OCI-LY7 (cell line): ENCODE data around the gene LRRC18. TPM values are rescaled to one million over a fixed set of nuclear protein-coding genes. Genes with fewer than 3 reads are reported as not detected.

Experiments
- BruUV-seq: library from RNA; stranded (reverse); fragments of 400-500 nt; replicated peaks from 2 replicates; lab custom pipeline; 2021; lab: Mats Ljungman, UMichigan
- CTCF ChIA-PET: fragments of 300-600 bp; sonication (Branson Sonifier 250); formaldehyde crosslinking; loops from one replicate; lab custom pipeline; 2022; ENCODE audit warnings: antibody characterized with exemption; ENCODE audit not compliant: unreplicated experiment; lab: Charles Lee
- POLR2A ChIA-PET: fragments of 300-600 bp; sonication (Branson Sonifier 250); formaldehyde crosslinking; loops from one replicate; lab custom pipeline; 2022; ENCODE audit warnings: antibody characterized with exemption; lab: Charles Lee
- DNase-seq: peaks from one replicate; pipeline ENCODE4 v3.0.0-alpha.2; 2015; ENCODE audit warnings: low spot score
- H2AFZ ChIP-seq: fragments of 200-600 bp; sonication (generic), shearing (Covaris generic); 2 replicates; pipeline ENCODE4 v1.6.1; 2014; ENCODE audit warnings: mild to moderate bottlenecking, antibody characterized with exemption, low read length, moderate library complexity
- H3K27ac ChIP-seq: fragments of 200-600 bp; sonication (generic); 2 replicates; pipeline ENCODE4 v1.5.1; 2014; ENCODE audit warnings: mixed run types, low read depth, mild to moderate bottlenecking, moderate library complexity, low read length, inconsistent platforms; ENCODE audit not compliant: poor library complexity, severe bottlenecking
- H3K36me3 ChIP-seq: fragments of 200-600 bp; sonication (generic); 2 replicates; pipeline ENCODE4 v1.6.1; 2014; ENCODE audit warnings: mild to moderate bottlenecking, antibody characterized with exemption, low read length, moderate library complexity, mixed read lengths; ENCODE audit not compliant: insufficient read depth
- H3K4me1 ChIP-seq: fragments of 200-600 bp; sonication (generic); 2 replicates; pipeline ENCODE4 v1.5.1; 2014; ENCODE audit warnings: mild to moderate bottlenecking, low read length; ENCODE audit not compliant: insufficient read depth, poor library complexity, severe bottlenecking
- H3K4me2 ChIP-seq: fragments of 200-600 bp; sonication (generic); 2 replicates; pipeline ENCODE4 v1.6.1; 2014; ENCODE audit warnings: mild to moderate bottlenecking, low read length
- H3K4me3 ChIP-seq: fragments of 200-600 bp; sonication (generic); 2 replicates; pipeline ENCODE4 v1.5.1; 2014; ENCODE audit warnings: mild to moderate bottlenecking, low read depth, low read length; ENCODE audit not compliant: poor library complexity, severe bottlenecking
- H3K79me2 ChIP-seq: fragments of 200-600 bp; sonication (generic); 2 replicates; pipeline ENCODE4 v1.6.1; 2016; ENCODE audit warnings: low read depth, mild to moderate bottlenecking, low read length, moderate library complexity, mixed read lengths; ENCODE audit not compliant: insufficient read depth
- H3K9me2 ChIP-seq: fragments of 200-600 bp; sonication (generic); 2 replicates; pipeline ENCODE4 v1.6.1; 2016; ENCODE audit warnings: mild to moderate bottlenecking, low read length, mixed read lengths; ENCODE audit not compliant: insufficient read depth
- H3K9me3 ChIP-seq: fragments of 200-600 bp; sonication (generic); 2 replicates; pipeline ENCODE4 v1.6.1; 2014; ENCODE audit warnings: mild to moderate bottlenecking, mixed run types, low read length, mixed read lengths
- H4K20me1 ChIP-seq: fragments of 200-600 bp; sonication (generic); 2 replicates; pipeline ENCODE4 v1.6.1; 2014; ENCODE audit warnings: mild to moderate bottlenecking, antibody characterized with exemption, low read length, moderate library complexity, mixed read lengths; ENCODE audit not compliant: insufficient read depth
- CTCF ChIP-seq: fragments of 200-600 bp; sonication (generic); conservative IDR thresholded peaks from 2 replicates; pipeline ENCODE4 v1.5.1; 2014; ENCODE audit warnings: mild to moderate bottlenecking, antibody characterized with exemption, low read length, moderate library complexity, mixed read lengths
- EZH2phosphoT487 ChIP-seq: fragments of 200-600 bp; sonication (generic); IDR thresholded peaks from 2 replicates; pipeline ENCODE4 v1.6.1; 2018; ENCODE audit warnings: low read depth, borderline replicate concordance, mild to moderate bottlenecking, mixed run types, antibody characterized with exemption, low read length, moderate library complexity, mixed read lengths
- intact Hi-C: fragments of 100-400 bp; cut with micrococcal nuclease; formaldehyde crosslinking; loops from one replicate; pipeline ENCODE4 v1.10.0; 2022; ENCODE audit not compliant: unreplicated experiment
- total RNA-seq, 2 experiments: library from RNA; depleted of rRNA in 1 of 2; stranded (reverse); fragments of >200 nt in 1 of 2; shearing (Covaris generic) in 1 of 2; gene quantifications; 2 replicates each; pipeline ENCODE4 v1.2.3, GENCODE V29; 2014 to 2022

LRRC18 gene
- total RNA-seq, 2 experiments from 2014 or later = not detected

GRCh38 chr10:48883701-48884100 lies 55.9 kb downstream of the LRRC18 start:
- Histone ChIP-seq H3K4me2 (no peak overlapping the region), H3K36me3 (peaks cover 34% of the 10 kb centered on the region), H3K27ac (no peak overlapping the region), H2AFZ (no peak overlapping the region), H3K9me2 (no peaks in the 10 kb centered on the region), H3K4me3 (no peak overlapping the region), H3K4me1 (no peaks in the 10 kb centered on the region), H3K9me3 (no peaks in the 10 kb centered on the region), H4K20me1 (no peaks in the 10 kb centered on the region), H3K79me2 (no peaks in the 10 kb centered on the region)
- TF ChIP-seq EZH2phosphoT487 = no peak
- ChIA-PET POLR2A (interaction anchor here (0.9 kb wide), 1 partner anchor 276 kb away, joined by 3 read pairs; no protein-coding TSS in a partner anchor), CTCF (no interaction called here)
- no TSS peak for BruUV-seq
- intact Hi-C loops = no loop called here
- no peak for DNase-seq

GRCh38 chr10:48882881-48883280 lies 56.8 kb downstream of the LRRC18 start:
- Histone ChIP-seq H3K79me2 (no peaks in the 10 kb centered on the region), H3K4me1 (no peaks in the 10 kb centered on the region), H3K4me2 (no peak overlapping the region), H3K9me2 (no peaks in the 10 kb centered on the region), H2AFZ (no peak overlapping the region), H3K9me3 (no peaks in the 10 kb centered on the region), H3K4me3 (no peak overlapping the region), H4K20me1 (no peaks in the 10 kb centered on the region), H3K36me3 (peaks cover 42% of the 10 kb centered on the region), H3K27ac (no peak overlapping the region)
- ChIA-PET CTCF (no interaction called here), POLR2A (interaction anchor here (0.6 kb wide), 1 partner anchor 222 kb away, joined by 3 read pairs; no protein-coding TSS in a partner anchor)
- intact Hi-C loops = no loop called here
- TF ChIP-seq CTCF = no peak
- TF ChIP-seq EZH2phosphoT487 = no peak
- BruUV-seq = no TSS peak
- DNase-seq = no peak

GRCh38 chr10:48881937-48882336 lies 57.7 kb downstream of the LRRC18 start:
- H3K36me3 ChIP-seq = peaks cover 52% of the 10 kb centered on the region
- no peak overlapping the region for H3K4me3 ChIP-seq
- H2AFZ ChIP-seq = no peak overlapping the region
- no peaks in the 10 kb centered on the region for H3K9me2 ChIP-seq
- ChIA-PET CTCF (no interaction called here), POLR2A (no interaction called here)
- DNase-seq = no peak
- H4K20me1 ChIP-seq = no peaks in the 10 kb centered on the region
- H3K79me2 ChIP-seq = no peaks in the 10 kb centered on the region
- H3K4me2 ChIP-seq = no peak overlapping the region
- BruUV-seq = no TSS peak
- no peak overlapping the region for H3K27ac ChIP-seq
- no peaks in the 10 kb centered on the region for H3K9me3 ChIP-seq
- no peaks in the 10 kb centered on the region for H3K4me1 ChIP-seq
- no peak for TF ChIP-seq EZH2phosphoT487
- no peak for TF ChIP-seq CTCF
- intact Hi-C loops = no loop called here
